GM18519 (cell line): ENCODE measurements around the gene CCDC80.
A peak's percentile ranks its signal among the peaks of the same experiment; 100 is the strongest.
"Not testable (repeated sequence)": the region's sequence is repeated elsewhere in the genome, so short reads cannot be mapped to it uniquely, and the experiment has no call there.

Experiments
- ATAC-seq: cut with Tn5 transposase; IDR thresholded peaks from one replicate; pipeline ENCODE4 v1.9.1; 2021; ENCODE audit warnings: mild to moderate bottlenecking, moderate library complexity; ENCODE audit not compliant: unreplicated experiment, low FRiP score

CCDC80 gene

GRCh38 chr3:112665009-112665408 is 24.1 kb upstream of the CCDC80 start:
- ATAC-seq, result not testable (repeated sequence)

- no peak for ATAC-seq
Measured at GRCh38 chr3:112656043-112656442, 15.1 kb upstream of the CCDC80 start.

- no peak for ATAC-seq
Measured at GRCh38 chr3:112654979-112655378, 14.0 kb upstream of the CCDC80 start.

GRCh38 chr3:112654492-112654891 is 13.5 kb upstream of the CCDC80 start:
- ATAC-seq, result no peak

DNA sequence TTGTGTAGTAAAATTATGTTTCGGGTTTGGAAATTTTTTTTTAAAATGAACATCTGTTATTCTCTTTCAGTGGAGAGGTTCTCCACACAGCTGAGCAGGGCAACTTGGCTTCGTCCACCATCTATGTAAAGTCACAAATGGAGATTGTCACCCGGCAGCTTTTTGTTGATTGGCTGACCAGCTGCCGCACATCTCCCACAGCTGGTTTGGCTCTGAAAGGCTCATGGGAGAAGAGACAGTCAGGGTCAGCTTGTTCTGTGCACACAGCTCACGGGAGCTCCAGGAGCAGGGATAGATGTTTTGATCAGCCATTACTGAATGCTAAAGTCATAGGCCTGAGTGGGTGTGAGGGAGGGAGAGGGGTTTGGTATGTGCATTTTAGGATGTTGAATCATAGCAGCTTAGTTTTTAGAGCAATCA is 12.9 kb upstream of the CCDC80 start:
- ATAC-seq, result no peak

- ATAC-seq, result no peak
Measured at GRCh38 chr3:112653209-112653871, 12.4 kb upstream of the CCDC80 start.

GRCh38 chr3:112651516-112651915 is 10.6 kb upstream of the CCDC80 start:
- ATAC-seq, result no peak

DNA sequence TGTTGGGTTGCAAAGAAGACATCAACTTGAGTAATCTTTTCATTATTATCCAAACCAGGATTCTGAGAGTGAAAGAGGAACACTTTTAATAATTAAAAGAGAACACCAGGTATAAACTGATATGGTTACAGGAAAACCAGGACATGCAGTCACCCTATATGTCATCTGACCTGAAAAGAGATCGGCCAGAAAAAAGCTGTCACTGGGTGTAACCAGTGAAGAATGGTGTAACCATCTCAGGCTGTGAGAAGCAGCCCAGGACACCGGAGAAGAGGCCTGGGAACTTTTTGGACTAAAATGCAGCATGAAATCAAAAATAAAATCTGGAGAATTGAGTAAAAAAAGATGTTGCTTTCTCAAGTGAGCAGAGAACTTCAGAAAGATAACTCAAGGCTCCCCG is 10.1 kb upstream of the CCDC80 start:
- no peak for ATAC-seq

DNA sequence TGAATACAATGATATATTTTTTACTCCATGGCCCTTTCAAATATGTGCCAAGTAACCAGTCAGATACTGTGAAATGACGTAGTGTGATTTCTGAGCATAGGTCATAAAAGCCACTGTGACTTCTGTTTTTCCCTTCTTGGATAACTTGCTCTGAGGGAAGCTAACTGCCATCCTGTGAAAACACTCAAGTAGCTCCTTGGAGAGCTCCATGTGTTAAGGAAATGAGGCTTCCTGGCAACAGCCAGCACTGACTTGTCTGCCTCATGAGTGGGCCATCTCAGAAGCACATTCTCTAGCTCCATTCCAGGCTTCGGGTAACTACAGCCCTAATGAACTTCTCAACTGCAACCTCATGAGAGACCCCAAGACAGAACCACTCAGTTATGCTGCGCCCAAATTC is 9.5 kb upstream of the CCDC80 start:
- ATAC-seq, result no peak

- ATAC-seq, result no peak
Measured at GRCh38 chr3:112649478-112649735, 8.5 kb upstream of the CCDC80 start.

GRCh38 chr3:112647122-112647521 is 6.2 kb upstream of the CCDC80 start:
- ATAC-seq, result no peak

DNA sequence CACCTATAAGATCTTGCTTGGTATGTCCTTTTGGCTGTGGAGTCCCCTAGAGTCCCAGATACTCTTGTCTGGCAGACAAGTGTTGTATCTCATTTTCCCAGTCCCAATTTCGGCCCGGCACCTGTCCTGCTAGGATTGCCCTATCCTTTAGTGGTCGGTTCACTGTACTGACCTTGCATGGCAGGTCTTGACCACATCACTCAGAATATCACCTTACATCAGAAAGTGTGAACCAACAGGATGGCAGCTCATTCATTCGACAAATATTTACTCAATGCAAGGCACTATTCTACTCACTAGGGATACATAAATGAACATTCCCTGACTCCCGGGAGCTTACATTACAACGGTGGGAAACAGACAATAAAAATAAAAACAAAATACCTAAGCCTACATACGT is 5.7 kb upstream of the CCDC80 start:
- ATAC-seq, result no peak

DNA sequence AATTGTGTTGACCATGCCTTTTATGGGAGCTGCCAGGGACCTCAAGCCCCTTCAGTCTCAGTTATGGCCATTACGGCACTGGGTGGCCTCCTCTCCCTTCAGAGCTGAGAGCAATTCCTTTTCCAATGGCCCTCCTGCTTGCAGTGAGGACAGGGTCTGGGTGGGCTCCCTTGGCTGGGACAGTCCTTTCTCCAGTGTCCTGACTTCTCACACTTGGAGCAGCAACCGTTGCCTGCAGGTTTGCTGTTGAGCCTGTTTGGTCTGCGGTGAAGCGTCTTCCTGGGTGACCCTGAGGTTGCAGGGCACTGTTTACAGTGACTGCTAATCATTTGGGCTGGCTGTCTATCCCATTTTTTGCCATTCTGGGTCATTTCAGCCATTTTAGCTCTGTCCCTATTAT is 3.5 kb upstream of the CCDC80 start:
- ATAC-seq, result no peak

GRCh38 chr3:112643621-112644240 is 2.8 kb upstream of the CCDC80 start:
- no peak for ATAC-seq

DNA sequence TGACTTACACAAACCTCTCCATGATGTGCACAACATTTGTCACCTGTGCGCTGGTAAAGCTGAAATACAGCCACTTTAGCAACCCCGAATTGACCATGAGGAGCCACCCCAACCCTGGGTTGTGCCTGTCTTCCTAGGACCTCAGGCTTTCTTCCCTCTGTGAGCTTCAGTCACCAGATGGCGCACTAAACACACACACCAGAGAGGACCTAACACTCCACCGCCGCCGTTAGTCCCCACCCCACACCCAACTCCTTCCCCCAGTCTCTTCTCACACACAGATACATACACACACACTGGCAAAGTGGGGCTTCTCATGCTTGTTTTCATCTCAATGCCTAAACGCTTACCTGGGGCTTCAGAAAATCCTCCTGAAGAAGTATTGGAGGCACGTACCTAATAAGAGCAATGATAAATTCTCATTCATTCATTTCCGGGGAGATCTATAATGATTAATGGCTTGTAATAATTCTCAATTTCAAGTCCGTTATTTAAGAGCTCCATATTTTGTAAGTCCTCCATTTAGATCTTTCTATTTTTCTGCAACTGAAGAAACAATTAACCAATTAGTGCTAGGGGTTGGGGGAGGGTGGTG is 2.1 kb upstream of the CCDC80 start:
- ATAC-seq, result peak; percentile 69

DNA sequence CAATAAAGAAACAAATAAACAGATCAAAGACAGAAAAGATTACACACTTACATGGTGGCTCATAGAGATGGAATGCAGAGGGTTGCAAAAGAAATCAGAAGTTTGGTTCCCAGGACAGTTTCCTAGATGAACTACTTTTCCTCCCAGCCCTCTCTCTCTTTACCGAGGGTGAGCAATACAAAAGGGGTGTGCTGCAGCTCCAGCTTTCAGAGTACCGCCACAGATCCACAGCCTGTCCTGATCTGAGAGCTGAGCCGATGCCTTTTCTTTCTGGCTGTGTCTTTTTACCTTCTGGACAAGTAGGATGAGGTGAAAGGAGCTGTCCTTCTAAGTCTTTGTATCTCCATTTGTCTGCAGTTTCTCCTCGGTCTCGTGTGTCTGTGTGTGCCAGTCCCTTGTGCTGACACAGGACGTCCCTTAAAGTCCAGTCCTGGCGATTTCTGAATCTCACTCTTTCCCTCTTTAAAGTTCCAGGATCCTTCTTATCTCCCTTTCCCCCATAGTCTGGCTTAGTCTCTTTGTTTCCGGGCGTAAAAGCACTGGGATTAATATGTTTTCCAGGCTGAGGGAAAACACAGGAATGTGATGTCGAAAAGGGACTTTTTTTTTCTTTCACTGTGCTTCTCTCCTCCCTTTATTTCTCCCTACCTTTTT is 540 bp downstream of the CCDC80 start:
- ATAC-seq, result no peak

DNA sequence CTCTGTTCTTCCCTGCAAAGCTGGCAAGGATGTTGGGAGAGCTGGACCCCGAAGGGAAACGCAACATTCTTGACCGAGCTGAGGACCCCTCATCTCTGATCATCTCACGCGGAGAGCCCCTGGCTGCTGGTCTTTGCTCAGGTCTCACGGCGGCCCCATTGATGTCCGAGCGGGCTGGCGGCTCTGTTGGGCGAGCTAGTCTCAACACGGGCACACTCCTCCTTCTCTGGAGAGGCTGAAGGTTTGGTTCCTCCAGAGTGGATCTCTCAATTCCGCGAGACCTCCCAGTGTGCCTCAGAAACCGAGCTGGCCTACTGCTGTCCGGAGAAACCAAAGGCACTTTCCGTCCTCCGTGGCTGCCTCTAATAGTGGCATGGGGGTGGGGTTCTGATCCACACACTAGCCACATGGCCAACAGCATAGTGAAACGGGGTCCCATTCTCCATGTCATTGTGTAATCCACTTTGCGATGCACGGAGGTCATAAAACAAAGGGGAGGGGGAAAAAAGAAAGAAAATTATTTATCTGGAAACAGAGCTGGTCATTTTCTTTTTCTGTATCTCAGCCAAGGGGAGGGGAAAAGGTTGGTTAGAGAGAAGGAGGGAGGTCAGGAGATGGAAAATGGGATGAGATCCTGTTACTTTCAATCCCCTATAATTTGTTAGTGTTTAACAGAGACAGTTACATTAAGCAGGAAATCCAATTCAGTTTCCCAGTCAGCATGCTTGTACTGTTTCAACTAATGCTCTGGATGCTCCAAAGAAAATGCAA is 1.3 kb downstream of the CCDC80 start:
- ATAC-seq, result no peak

- no peak for ATAC-seq
Measured at GRCh38 chr3:112638327-112639020, 2.5 kb downstream of the CCDC80 start.

- no peak for ATAC-seq
Measured at GRCh38 chr3:112637700-112638099, 3.2 kb downstream of the CCDC80 start.

GRCh38 chr3:112635674-112636073 is 5.3 kb downstream of the CCDC80 start:
- ATAC-seq, result no peak
